HS-5 (cell line): ENCODE results near the gene RNMT.
A peak's percentile ranks its signal among the peaks of the same experiment; 100 is the strongest.
"Not testable (repeated sequence)": the region's sequence is repeated elsewhere in the genome, so short reads cannot be mapped to it uniquely, and the experiment has no call there.

Experiments used
- DNase-seq: peaks from one replicate; pipeline ENCODE4 v3.0.0-alpha.2; 2012; ENCODE audit warnings: low read depth

Gene RNMT

GRCh38 chr18:13735681-13736080 lies 9.2 kb downstream of the RNMT start:
- DNase-seq: no peak

GRCh38 chr18:13745696-13746095 lies 19.2 kb downstream of the RNMT start:
- no peak for DNase-seq

- no peak for DNase-seq
Measured at GRCh38 chr18:13746633-13747032, 20.2 kb downstream of the RNMT start.

- DNase-seq: not testable (repeated sequence)
Measured at GRCh38 chr18:13751599-13751998, 25.1 kb downstream of the RNMT start.

GRCh38 chr18:13756261-13756660 lies 29.8 kb downstream of the RNMT start:
- DNase-seq: no peak

GRCh38 chr18:13756671-13757070 lies 30.2 kb downstream of the RNMT start:
- DNase-seq: no peak

- DNase-seq: no peak
Measured at GRCh38 chr18:13758622-13759021, 32.1 kb downstream of the RNMT start.

- no peak for DNase-seq
Measured at GRCh38 chr18:13760047-13760446, 33.6 kb downstream of the RNMT start.

GRCh38 chr18:13762690-13763439 lies 36.4 kb downstream of the RNMT start:
- no peak for DNase-seq

GRCh38 chr18:13775058-13775457 lies 48.6 kb downstream of the RNMT start:
- no peak for DNase-seq

- peak; percentile 14 for DNase-seq
Measured at GRCh38 chr18:13791181-13791580, 64.7 kb downstream of the RNMT start.

- no peak for DNase-seq
Measured at GRCh38 chr18:13793819-13794218, 67.3 kb downstream of the RNMT start.

GRCh38 chr18:13796515-13796914 lies 70.0 kb downstream of the RNMT start:
- no peak for DNase-seq

- peak; percentile 53 for DNase-seq
Measured at GRCh38 chr18:13797157-13797611, 70.7 kb downstream of the RNMT start.

GRCh38 chr18:13799396-13799795 lies 72.9 kb downstream of the RNMT start:
- DNase-seq: no peak

GRCh38 chr18:13800505-13801259 lies 74.2 kb downstream of the RNMT start:
- DNase-seq: no peak

- DNase-seq: no peak
Measured at GRCh38 chr18:13801260-13801601, 74.8 kb downstream of the RNMT start.

- no peak for DNase-seq
Measured at GRCh38 chr18:13804305-13804704, 77.8 kb downstream of the RNMT start.

- DNase-seq: no peak
Measured at GRCh38 chr18:13808294-13809042, 82.0 kb downstream of the RNMT start.

GRCh38 chr18:13809043-13809430 lies 82.6 kb downstream of the RNMT start:
- DNase-seq: no peak

- DNase-seq: no peak
Measured at GRCh38 chr18:13809531-13810255, 83.2 kb downstream of the RNMT start.

GRCh38 chr18:13810950-13811485 lies 84.5 kb downstream of the RNMT start:
- no peak for DNase-seq
